HG03575 (cell line): ENCODE results near the gene GPR156.
"Not testable (repeated sequence)": the region's sequence is repeated elsewhere in the genome, so short reads cannot be mapped to it uniquely, and the experiment has no call there.

Experiments
- ATAC-seq: cut with Tn5 transposase; IDR thresholded peaks from one replicate; pipeline ENCODE4 v1.9.1; 2021; ENCODE audit not compliant: unreplicated experiment, insufficient number of reproducible peaks, low FRiP score; ENCODE audit errors: extremely low read depth

Gene GPR156

DNA sequence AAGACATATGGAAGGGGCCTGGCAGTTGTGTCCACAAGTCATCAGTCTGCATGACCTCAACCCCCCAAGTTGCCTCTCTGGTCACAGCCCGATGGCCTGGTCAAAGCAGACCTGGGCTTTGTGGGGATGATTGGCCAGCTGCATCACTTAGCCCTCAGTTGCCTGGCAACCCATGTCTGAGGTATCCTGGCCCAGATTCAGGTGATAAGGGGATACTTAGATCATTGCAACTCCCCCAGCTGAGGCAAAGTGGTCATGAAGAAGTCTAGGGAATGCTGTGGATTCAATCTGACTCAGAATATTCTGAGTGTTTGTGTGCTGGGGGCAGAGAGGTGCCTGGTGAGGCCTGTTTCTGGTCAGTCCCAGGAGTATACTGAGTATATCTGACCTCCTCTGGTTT lies 5.0 kb downstream of the GPR156 start:
- no peak for ATAC-seq

DNA sequence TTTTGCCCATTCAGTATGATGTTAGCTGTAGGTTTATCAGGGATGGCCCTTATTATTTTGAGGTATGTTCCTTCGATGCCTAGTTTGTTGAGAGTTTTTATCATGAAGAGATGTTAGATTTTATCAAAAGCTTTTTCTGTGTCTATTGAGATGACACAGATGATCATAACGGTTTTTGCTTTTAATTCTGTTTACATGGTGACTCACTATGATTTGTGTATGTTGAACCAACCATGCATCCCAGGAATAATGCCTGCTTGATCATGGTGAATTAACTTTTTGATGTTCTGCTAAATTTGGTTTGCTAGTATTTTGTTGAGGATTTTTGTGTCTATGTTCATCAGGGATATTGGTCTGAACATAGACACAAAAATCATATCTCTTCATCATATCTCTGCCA lies 8.3 kb downstream of the GPR156 start:
- no peak for ATAC-seq

DNA sequence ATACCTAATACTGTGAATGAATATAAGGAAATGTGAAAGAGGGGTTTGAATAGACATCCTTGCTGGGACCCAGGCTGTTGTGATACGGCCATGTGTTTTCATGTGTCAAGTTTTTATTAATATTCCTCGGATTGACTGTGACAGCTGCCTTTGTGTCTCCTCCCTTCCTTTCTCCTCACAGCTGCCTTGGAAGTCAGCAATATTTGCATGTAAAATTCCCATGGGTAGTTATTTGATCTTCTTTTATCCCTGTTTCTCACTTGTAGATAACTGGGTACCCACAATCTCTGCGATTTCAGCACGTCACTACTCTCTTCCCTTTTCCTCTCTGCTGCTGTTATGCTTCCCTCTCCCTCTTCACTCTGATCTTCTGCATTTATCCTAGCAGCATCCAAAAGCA lies 9.4 kb downstream of the GPR156 start:
- no peak for ATAC-seq

DNA sequence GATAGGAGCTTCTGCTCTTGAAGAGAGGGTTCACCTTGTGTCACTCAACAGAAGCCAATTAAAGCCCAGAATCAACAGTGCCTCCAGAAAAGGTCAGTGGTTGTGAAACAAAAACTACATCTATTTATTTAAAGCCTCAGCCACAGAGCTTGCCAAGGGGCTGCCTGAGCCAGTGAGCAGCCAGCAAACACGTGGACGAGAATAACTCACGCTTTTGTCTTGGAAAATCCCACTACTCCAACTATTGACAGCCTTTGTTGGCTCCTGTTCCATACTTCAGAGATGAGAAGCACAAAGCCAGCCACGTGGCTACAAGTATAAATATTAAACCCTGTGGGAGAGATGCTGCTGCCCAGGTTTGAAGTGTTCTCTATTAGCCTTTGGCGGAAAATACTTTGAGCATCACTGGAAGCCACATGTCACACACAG lies 10.3 kb downstream of the GPR156 start:
- ATAC-seq = no peak

DNA sequence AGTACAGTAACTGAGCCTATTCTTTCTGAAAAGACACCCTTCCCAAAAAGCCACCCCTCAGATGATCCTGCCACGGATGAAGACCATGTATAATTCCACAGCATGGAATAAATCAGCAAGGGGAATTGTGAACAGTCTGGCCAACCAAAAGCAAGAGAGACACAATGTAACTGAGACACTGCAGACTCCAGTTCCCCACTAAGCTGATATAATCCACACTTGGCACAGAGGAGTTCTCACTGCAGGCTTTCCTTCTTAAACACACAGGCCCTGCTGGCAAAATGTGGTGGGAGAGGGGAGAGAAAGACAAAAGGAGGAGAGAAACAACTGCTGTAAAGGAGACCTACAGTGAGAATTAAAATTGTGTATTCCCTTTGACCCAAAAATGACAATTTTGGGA lies 12.7 kb downstream of the GPR156 start:
- ATAC-seq = no peak

DNA sequence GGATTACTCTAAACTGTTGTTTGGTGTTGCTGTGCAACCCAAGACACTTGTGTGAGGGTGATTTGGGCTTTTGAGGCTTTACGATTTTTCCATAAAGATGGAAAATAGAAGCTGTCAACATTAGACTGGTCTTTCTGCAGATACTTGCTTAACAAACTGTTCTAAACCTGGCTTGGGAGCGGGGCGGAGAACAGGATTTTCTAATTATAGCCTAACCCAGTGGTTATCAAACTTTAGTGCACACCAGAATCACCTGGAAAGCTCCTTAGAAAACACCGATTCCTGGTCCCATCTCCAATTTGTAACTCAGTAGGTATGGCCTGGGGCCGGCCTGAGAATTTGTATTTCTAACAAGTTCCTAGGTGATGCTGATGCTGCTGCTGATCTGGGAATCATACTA lies 19.0 kb downstream of the GPR156 start:
- ATAC-seq = no peak

DNA sequence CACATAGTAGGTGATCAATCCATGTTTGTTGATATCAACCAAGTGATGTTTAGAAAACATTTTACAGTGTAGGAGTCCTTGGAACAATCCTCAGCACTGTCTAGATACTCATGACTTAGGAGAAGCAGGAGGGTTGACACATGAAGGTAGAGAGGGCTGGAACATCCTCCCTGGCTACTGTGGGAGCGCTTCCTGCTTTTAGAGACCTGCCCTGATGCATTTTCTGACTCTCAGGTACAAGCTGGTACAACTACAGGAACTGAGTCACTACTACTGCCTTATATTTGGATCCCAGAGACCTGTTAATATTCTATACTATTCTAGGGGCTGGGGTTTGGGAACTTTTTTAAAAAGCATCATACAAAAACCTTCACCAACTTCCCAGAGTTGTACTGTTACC lies 20.1 kb downstream of the GPR156 start:
- no peak for ATAC-seq

DNA sequence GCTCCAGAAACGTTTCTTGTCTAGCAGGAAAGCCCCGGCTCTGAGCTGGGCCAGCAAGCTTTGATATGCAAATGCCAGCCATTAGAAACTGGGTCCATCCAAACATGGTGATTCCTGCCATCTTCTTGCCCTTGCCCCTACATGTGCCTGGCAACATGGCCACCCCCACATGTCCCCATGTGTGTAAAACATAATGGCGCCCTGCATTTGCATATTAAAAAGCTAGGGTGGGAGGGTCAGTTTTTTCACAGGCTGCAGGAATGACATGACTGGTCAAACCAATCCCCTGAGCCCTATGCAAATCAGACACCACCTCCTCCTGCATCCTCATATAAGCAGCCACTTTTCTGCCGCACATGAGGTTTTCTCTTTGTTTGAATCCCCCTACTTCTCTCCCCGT lies 21.2 kb downstream of the GPR156 start:
- no peak for ATAC-seq

DNA sequence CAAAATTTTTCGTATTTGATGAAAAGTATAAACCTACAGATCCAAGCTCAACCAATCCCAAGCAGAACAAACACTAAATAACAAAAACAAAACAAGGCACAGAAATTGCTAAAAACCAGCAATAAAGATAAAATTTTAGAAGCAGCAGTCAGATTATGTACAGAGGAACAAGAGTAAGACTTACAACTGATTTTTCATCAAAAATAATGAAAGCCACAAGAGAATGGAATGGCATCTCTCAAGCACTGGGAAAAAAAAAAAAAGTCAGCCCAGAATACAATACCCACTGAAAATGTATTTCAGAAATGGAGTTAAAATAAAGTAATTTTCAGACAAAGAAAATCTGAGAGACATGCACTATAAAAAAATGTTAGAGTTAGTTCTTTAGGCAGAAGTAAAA lies 27.0 kb downstream of the GPR156 start:
- no peak for ATAC-seq

DNA sequence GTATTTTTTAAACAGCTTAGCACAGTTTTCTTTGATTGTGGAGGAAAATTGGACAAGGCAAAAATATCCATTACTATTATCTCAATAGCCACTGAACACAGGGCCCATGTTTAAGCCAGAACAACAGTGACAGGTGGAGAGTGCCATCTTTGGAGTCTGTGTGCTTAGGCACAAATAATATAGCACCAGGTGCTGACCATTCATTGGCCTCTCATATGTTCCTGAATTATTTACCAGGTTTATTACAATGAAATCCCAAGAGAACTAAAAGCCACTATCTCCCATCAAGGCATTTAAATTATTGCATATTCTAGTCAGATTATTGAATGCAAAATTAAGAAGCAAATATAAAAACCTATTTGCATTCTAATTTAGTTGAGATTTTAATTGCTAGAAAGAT lies 39.6 kb downstream of the GPR156 start:
- no peak for ATAC-seq

DNA sequence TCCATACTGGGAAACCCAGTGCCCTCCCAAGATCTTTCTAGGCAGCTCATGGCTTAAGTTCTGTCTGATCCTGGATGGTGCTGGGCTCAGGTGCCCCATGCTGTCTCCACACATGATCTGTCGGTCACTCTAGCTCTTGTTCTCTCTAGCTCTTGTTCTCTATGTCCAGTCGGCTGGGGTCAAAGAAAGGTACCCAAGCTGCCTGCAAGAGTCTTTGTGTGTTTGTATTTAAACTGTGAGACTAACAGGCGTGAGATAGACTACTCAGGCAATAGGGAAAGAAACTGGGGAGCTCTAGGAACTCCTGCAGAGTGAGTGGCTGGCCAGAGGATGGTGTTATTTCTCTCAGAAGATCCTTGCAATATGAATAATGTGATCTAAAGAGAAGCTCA lies 40.2 kb downstream of the GPR156 start:
- no peak for ATAC-seq

DNA sequence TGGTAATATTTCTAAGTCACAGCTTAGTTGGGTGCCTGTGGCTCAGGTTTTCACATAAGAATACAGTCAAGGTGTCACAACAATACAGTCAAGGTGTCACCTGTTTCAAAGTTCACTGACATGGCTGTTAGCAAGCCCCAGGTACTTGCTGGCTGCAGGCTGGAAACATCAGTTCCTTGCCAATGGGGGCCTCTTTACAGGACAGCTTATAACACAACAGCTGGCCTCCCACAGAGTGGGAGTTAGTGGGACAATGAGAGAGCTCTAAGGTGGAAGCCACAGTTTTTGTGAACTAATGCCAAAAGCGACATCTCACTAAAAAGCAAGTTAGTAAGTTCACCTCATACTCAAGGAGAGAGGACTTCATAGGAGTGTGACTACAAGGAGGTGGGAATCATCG lies 45.4 kb downstream of the GPR156 start:
- no peak for ATAC-seq

DNA sequence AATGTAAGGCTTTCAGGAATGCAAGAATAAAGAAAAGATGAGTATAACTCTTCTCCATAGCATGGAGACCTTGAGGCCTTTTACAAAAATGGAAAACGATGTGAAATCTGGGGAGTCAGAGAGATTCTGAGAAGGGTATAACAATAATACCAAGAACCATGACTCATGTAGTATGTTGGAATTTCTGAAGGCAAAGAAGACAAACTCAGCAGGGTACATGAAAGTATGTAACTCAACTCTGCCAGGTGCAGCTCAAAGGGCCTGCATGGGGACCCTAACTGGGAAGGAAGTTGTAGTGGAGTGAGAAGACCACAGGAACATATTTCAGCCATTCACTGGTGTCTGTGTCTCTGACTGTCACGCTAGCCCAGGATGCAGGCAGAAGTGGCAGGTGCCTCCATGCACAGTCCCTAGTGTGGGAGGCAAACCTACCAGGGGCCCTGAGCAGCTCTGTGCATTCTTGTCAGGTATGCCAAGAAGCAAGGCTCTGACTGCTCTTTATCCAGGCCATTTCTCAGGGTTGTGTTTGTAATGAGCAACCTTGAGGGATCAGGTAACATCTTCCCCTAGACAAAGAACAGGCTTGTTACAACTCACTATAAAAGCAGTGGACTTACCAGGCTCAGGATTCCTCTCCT lies 57.2 kb downstream of the GPR156 start:
- ATAC-seq = no peak

DNA sequence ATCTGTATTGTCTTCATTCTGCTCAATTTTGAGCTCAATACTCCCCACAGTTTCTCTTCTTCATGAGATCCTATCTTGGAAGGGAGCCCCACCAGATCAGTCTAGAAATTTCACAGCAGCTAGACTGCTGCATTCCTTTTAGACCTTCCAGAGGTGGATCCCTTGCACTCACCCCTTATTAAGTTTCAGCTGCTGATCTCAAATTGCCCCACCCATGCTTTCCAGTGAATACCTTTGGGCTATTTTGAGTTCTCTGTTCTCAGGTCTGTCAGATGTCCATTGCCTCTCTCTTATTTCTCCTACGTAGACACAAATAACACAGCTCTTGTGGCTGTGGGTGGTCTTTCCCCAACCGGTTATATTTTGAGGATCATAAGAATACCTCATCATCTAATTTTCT lies 60.8 kb downstream of the GPR156 start:
- no peak for ATAC-seq

DNA sequence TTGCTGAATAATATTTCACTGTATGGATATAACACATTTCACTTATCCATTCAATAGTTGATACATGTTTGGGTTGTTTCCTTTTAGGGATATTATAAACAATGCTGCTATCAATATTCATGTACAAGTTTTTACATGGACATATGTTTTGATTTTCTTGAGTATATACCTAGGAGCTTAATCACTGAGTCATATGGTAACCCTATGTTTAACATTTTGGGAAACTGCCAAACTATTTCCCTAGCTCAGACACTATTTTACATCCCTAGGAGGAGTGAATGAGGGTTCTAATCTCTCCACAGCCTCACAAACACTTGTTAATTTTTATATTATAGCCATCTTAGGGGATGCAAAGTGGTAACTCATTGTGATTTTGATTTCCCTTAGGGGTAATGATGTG lies 66.0 kb downstream of the GPR156 start:
- ATAC-seq = no peak

DNA sequence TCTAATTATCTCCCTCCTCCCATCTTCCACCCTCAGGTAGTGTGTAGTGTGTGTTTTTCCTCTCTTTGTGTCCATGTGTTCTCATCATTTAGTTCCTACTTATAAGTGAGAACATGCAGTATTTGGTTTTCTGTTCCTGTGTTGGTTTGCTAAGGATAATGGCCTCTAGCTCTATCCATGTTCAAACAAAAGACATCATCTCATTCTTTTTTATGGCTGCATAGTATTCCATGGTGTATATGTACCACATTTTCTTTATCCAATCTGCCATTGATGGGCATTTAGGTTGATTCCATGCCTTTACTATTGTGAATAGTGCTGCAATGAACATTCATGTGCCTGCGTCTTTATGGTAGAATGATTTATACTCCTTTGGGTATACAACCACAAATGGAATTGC lies 68.4 kb downstream of the GPR156 start:
- ATAC-seq = not testable (repeated sequence)

DNA sequence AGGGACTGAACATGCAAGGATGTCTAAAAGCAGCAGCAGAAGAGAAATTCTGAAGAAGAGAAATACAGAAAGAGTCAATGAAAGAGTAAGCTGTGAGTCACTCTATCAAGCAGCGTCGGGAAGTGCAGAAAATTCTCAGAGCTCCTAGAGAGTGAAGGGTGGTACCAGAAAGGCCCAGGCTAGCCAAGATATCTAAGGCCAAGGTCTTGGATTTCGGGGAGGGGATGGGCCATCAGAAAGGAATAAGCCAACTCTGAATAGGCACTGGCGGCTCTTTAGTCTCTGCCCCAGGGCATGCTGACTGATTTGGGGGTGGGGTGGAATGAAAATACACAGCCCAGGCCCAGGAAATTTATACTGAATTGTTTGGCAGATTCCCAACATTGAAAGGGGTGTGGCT lies 70.8 kb downstream of the GPR156 start:
- ATAC-seq = no peak

DNA sequence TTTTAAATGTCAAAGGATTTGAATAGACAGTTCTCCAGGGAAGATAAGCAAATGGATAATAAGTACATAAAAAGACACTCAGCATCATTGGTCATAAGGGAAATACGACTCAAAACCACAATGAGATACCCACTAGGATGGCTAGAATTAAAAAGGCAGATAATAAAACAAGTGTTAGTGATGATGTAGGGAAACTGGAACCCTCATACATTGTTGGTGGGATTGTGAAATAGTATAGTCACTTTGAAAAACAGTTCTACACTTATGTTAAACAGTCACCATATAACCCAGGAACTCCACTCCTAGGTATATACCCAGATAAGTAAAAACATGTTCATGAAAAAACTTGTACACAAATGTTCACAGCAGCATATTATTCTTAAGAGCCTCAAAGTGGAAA lies 72.5 kb downstream of the GPR156 start:
- no peak for ATAC-seq

DNA sequence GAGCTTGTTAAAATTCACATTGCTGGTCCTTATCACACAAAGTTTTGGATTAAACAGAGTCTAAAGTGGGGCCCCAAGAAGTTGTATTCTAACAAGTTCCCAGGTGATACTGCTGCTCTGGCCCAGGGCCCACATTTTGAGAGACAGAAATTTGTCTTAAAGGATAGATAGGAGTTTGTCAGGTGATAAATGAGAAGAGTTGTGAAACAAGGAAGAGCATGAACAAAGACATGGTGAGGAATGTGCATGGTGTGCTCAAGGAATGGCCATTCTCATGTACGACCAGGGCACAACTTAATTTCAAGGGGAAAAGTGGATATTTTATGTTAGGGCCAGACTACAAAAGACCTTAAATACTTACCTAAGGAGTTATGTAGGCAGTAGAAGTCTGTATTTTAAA lies 75.6 kb downstream of the GPR156 start:
- no peak for ATAC-seq

DNA sequence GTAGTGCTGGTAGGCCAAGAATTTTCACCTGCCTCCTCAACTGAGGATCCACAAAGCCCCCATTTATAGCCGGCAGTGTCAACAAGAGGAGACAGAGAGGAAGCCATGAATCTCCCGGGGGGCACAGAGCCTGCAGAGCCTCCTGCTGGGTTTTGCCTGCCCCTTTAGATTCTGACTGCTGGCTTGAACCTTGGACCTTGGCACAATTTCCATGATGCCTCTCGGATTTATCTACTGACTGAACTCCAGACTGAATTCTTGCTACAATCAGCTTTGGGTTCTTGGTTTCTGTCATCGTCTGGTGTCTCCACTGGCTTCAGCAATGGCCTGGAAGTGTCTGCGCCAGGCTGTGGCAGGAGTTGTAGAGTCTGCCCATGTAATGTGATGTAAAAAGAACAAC lies 80.7 kb downstream of the GPR156 start:
- ATAC-seq = no peak

DNA sequence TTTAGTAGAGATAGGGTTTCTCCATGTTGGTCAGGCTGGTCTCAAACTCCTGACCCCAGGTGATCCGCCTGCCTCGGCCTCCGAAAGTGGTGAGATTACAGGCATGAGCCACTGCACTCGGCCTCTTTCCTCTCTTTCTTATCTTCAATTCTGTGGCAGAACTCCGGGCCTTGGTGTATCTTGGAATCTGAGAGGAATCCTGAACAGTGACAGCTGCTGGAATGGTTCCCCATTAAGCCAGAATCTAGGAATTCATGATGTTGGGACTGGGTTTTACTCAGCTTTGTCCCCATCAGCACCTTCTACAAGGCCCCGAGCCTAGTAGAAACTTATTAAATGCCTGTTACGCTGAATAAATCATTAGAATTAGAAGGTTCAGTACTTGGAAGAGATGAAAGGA lies 81.4 kb downstream of the GPR156 start:
- ATAC-seq = no peak

DNA sequence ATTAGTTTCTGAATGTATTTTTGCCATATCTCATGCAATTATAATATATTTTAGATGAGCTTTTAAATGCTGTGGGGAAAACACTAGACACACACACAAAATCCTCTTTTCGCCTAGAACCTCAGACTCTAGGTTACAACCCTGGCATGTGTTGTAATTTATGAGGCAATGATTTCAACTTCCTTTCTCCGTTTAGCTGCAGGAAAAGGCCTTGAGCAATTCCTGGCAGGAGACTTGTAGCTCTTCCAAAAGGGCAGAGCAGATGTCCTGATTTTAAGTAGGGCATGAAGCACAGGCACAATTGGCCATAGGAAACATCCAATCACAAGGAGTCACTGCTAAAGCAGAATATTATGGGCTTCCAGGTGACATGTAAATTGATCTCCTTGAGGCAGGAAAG lies 82.0 kb downstream of the GPR156 start:
- ATAC-seq = no peak
